KMS-11 (cell line): Measurements from ENCODE around the gene SLC29A4.

Source experiments
- H2AFZ ChIP-seq: fragments of 200-600 bp; sonication (generic); 2 replicates; pipeline ENCODE4 v1.6.1; 2016; ENCODE audit warnings: antibody characterized with exemption, mixed run types, low read depth
- H3K27ac ChIP-seq: fragments of 200-600 bp; sonication (generic); 2 replicates; pipeline ENCODE4 v1.6.1; 2016; ENCODE audit warnings: mild to moderate bottlenecking, mixed run types
- H3K27me3 ChIP-seq: fragments of 200-600 bp; sonication (generic); 2 replicates; pipeline ENCODE4 v1.6.1; 2017; ENCODE audit warnings: mild to moderate bottlenecking, low read depth, mixed run types, moderate library complexity; ENCODE audit not compliant: insufficient read depth
- H3K36me3 ChIP-seq: fragments of 200-600 bp; sonication (generic); 2 replicates; pipeline ENCODE4 v1.6.1; 2017; ENCODE audit warnings: mild to moderate bottlenecking, mixed run types; ENCODE audit not compliant: insufficient read depth
- H3K4me1 ChIP-seq: fragments of 200-600 bp; sonication (generic); 2 replicates; pipeline ENCODE4 v1.6.1; 2016; ENCODE audit warnings: mild to moderate bottlenecking, low read depth, mixed run types; ENCODE audit not compliant: poor library complexity, severe bottlenecking
- H3K4me2 ChIP-seq: fragments of 200-600 bp; sonication (generic); 2 replicates; pipeline ENCODE4 v1.7.0; 2016; ENCODE audit warnings: mild to moderate bottlenecking, mixed run types
- H3K4me3 ChIP-seq: fragments of 200-600 bp; sonication (generic); IDR thresholded peaks from 2 replicates; pipeline ENCODE4 v1.6.1; 2017; ENCODE audit warnings: low read depth, low read length, mixed read lengths; ENCODE audit not compliant: insufficient read depth
- H3K79me2 ChIP-seq: fragments of 200-600 bp; sonication (generic); 2 replicates; pipeline ENCODE4 v1.6.1; 2016; ENCODE audit warnings: low read depth, mixed run types; ENCODE audit not compliant: insufficient read depth
- H3K9ac ChIP-seq: fragments of 200-600 bp; sonication (generic); 2 replicates; pipeline ENCODE4 v1.6.1; 2016; ENCODE audit warnings: mild to moderate bottlenecking, mixed run types
- H4K20me1 ChIP-seq: fragments of 200-600 bp; sonication (generic); 2 replicates; pipeline ENCODE4 v1.6.1; 2016; ENCODE audit warnings: mild to moderate bottlenecking, mixed run types; ENCODE audit not compliant: insufficient read depth
- CTCF ChIP-seq: fragments of 200-600 bp; sonication (generic); conservative IDR thresholded peaks from 2 replicates; pipeline ENCODE4 v1.6.1; 2017; ENCODE audit warnings: low read depth, mild to moderate bottlenecking, antibody characterized with exemption, low read length, moderate library complexity, mixed read lengths

SLC29A4 gene

GRCh38 chr7:5343884-5344283, 61.1 kb downstream of the SLC29A4 start:
- no peak overlapping the region for H2AFZ ChIP-seq
- H4K20me1 ChIP-seq = no peaks in the 10 kb centered on the region
- no peak overlapping the region for H3K4me2 ChIP-seq
- H3K4me1 ChIP-seq = peaks cover 8% of the 10 kb centered on the region
- no peak overlapping the region for H3K4me3 ChIP-seq
- no peak for TF ChIP-seq CTCF
- no peaks in the 10 kb centered on the region for H3K79me2 ChIP-seq
- H3K27me3 ChIP-seq = no peaks in the 10 kb centered on the region
- no peak overlapping the region for H3K27ac ChIP-seq
- peaks cover 4% of the 10 kb centered on the region; the same call in 1 of the 2 replicates for H3K36me3 ChIP-seq
- no peak overlapping the region for H3K9ac ChIP-seq

- no peak overlapping the region for H3K4me3 ChIP-seq
- no peak overlapping the region for H3K4me2 ChIP-seq
- H2AFZ ChIP-seq = no peak overlapping the region
- H4K20me1 ChIP-seq = no peaks in the 10 kb centered on the region
- H3K4me1 ChIP-seq = peaks cover 8% of the 10 kb centered on the region
- H3K36me3 ChIP-seq = peaks cover 4% of the 10 kb centered on the region; the same call in 1 of the 2 replicates
- no peaks in the 10 kb centered on the region for H3K79me2 ChIP-seq
- H3K9ac ChIP-seq = no peak overlapping the region
- no peak for TF ChIP-seq CTCF
- no peaks in the 10 kb centered on the region for H3K27me3 ChIP-seq
- H3K27ac ChIP-seq = no peak overlapping the region
Observed at GRCh38 chr7:5344342-5344741, 61.6 kb downstream of the SLC29A4 start.

- Histone ChIP-seq H3K4me2 (no peak overlapping the region), H3K4me1 (peaks cover 2% of the 10 kb centered on the region), H3K27me3 (no peaks in the 10 kb centered on the region), H3K36me3 (peaks cover 4% of the 10 kb centered on the region; the same call in 1 of the 2 replicates), H4K20me1 (no peaks in the 10 kb centered on the region), H3K9ac (no peak overlapping the region), H3K79me2 (no peaks in the 10 kb centered on the region), H3K27ac (no peak overlapping the region), H2AFZ (no peak overlapping the region), H3K4me3 (no peak overlapping the region)
- no peak for TF ChIP-seq CTCF
Observed at GRCh38 chr7:5345171-5345570, 62.4 kb downstream of the SLC29A4 start.

- Histone ChIP-seq H3K4me3 (no peak overlapping the region), H3K27me3 (no peaks in the 10 kb centered on the region), H3K4me1 (no peaks in the 10 kb centered on the region), H2AFZ (no peak overlapping the region), H4K20me1 (no peaks in the 10 kb centered on the region), H3K27ac (no peak overlapping the region), H3K4me2 (no peak overlapping the region), H3K79me2 (no peaks in the 10 kb centered on the region), H3K36me3 (peaks cover 4% of the 10 kb centered on the region; the same call in 1 of the 2 replicates), H3K9ac (no peak overlapping the region)
- TF ChIP-seq CTCF = no peak
Observed at GRCh38 chr7:5345671-5346070, 62.9 kb downstream of the SLC29A4 start.
